Measurements from ENCODE around the gene FAM120B.

DNA sequence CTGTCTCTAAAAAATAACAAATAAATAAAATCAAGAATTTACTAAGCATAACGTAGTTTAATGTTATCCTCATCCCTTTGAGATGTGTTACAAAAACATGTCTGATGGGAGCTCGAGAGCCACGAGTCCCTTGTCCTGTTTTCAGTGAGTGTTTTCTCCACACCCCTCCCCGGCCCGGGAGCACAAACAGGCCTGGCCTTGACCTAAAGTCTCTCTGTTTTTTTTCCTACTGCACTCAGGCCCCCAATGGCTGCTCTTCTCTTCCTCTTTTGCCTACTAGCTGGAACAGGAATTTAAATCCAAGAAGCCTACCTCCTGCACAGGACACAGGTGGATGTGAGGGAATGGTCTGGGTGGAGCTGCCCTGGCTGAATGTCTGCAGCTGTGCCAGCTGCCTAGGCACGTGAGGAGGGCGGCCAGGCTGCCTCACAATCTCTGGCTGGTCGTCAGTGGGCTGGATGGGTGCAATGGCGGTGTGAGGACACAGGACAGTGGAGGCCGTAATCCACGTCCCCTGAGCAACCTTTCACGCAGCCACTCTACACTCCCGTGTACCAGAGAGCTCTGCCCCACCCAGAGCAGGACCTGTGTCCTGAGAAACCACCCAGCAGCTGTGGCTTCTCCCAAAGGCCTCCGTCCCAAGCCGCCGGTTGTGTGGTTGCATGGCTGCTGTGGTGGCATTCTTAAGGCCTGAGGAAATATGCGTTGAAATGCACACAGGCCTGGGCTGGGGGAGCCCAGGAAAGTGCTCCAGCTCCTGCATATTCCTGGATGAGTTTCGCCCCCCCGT, 117.5 kb downstream of the FAM120B start:
- TF ChIP-seq, protein P1, sequence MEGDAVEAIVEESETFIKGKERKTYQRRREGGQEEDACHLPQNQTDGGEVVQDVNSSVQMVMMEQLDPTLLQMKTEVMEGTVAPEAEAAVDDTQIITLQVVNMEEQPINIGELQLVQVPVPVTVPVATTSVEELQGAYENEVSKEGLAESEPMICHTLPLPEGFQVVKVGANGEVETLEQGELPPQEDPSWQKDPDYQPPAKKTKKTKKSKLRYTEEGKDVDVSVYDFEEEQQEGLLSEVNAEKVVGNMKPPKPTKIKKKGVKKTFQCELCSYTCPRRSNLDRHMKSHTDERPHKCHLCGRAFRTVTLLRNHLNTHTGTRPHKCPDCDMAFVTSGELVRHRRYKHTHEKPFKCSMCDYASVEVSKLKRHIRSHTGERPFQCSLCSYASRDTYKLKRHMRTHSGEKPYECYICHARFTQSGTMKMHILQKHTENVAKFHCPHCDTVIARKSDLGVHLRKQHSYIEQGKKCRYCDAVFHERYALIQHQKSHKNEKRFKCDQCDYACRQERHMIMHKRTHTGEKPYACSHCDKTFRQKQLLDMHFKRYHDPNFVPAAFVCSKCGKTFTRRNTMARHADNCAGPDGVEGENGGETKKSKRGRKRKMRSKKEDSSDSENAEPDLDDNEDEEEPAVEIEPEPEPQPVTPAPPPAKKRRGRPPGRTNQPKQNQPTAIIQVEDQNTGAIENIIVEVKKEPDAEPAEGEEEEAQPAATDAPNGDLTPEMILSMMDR (IDR thresholded peaks at IDR 0.05), result no peak
- TF ChIP-seq POLR2A (IDR thresholded peaks at IDR 0.05), result no peak
- TF ChIP-seq POLR2AphosphoS5 (IDR thresholded peaks at IDR 0.05), result no peak

Data from breast epithelium (tissue), 3 donors.